HepG2 (cell line): ENCODE results near the gene SLC25A10. TPM values are rescaled to one million over a fixed set of nuclear protein-coding genes. Genes with fewer than 3 reads are reported as not detected.
A peak's percentile ranks its signal among the peaks of the same experiment; 100 is the strongest.

Experiments used
- FOXC1 ChIP-seq: sonication (generic); formaldehyde crosslinking; IDR thresholded peaks from 2 replicates; pipeline ENCODE4 v1.8.0; 2022; ENCODE audit warnings: mild to moderate bottlenecking, missing genetic modification reagents, borderline replicate concordance
- LCORL ChIP-seq, 2 experiments: fragments of 450-650 bp in 1 of 2; sonication (generic) in 1 of 2; formaldehyde crosslinking in 1 of 2; IDR thresholded peaks; 2 replicates each; pipeline versions ENCODE4 v1.5.0 to v1.6.1; 2017 to 2020; ENCODE audit warnings: antibody characterized with exemption in 1 of 2, missing genetic modification reagents in 1 of 2
- NFKBIZ ChIP-seq: IDR thresholded peaks from 2 replicates; pipeline ENCODE4 v1.6.1; 2018; ENCODE audit warnings: missing genetic modification reagents, missing compliant biosample characterization
- PHF5A ChIP-seq: IDR thresholded peaks from one replicate; pipeline ENCODE4 v1.6.1; 2018; ENCODE audit warnings: low read depth, missing genetic modification reagents; ENCODE audit not compliant: unreplicated experiment
- RFX5 ChIP-seq: IDR thresholded peaks from 2 replicates; pipeline ENCODE4 v1.6.1; 2011; ENCODE audit warnings: low read depth, low read length, improper control_type of control experiment
- YY1 ChIP-seq: IDR thresholded peaks from 2 replicates; pipeline ENCODE4 v1.6.1; 2011; ENCODE audit warnings: low read length, low read depth, moderate library complexity, mild to moderate bottlenecking; ENCODE audit not compliant: insufficient read depth, insufficient replicate concordance
- ZNF121 ChIP-seq: sonication (generic); formaldehyde crosslinking; IDR thresholded peaks from 2 replicates; pipeline ENCODE4 v1.5.0; 2020; ENCODE audit warnings: mild to moderate bottlenecking, missing genetic modification reagents
- ZNF652 ChIP-seq: IDR thresholded peaks from 2 replicates; pipeline ENCODE4 v1.6.1; 2016; ENCODE audit warnings: low read depth, borderline replicate concordance
- polyA plus RNA-seq, 8 experiments: library from polyadenylated mRNA; depleted of rRNA in 3 of 8; stranded (reverse) in 7 of 8; unstranded in 1 of 8; fragments of >200 nt; fragmentation: Illumina TruSeq in 4 of 8; extraction: Trizol in 4 of 8; gene quantifications; 2 replicates each; pipeline versions ENCODE4 v1.2.1 to v1.2.3, GENCODE V29; 2011 to 2016; ENCODE audit warnings: low read depth in 4 of 8, missing spikeins in 1 of 8, mixed read lengths in 1 of 8; ENCODE audit not compliant: insufficient read depth in 1 of 8
- total RNA-seq, 5 experiments: library from RNA; depleted of rRNA; stranded (reverse); fragments of >200 nt; fragmentation: Illumina TruSeq; extraction: Trizol; gene quantifications; 2 replicates each; pipeline ENCODE4 v1.2.3, GENCODE V29; 2016; ENCODE audit warnings: low read depth in 1 of 5
- TF ChIP-seq, protein P1 (sequence below): sonication (generic); formaldehyde crosslinking; IDR thresholded peaks from 2 replicates; pipeline ENCODE4 v1.4.0; 2020; ENCODE audit warnings: missing genetic modification reagents
- TF ChIP-seq, protein P2 (sequence below): sonication (generic); formaldehyde crosslinking; IDR thresholded peaks from 2 replicates; pipeline ENCODE4 v1.4.0; 2020; ENCODE audit warnings: missing genetic modification reagents, borderline replicate concordance
- TF ChIP-seq, protein P3 (sequence below): sonication (generic); formaldehyde crosslinking; conservative IDR thresholded peaks from 2 replicates; pipeline ENCODE4 v1.4.0; 2020; ENCODE audit warnings: mild to moderate bottlenecking, missing genetic modification reagents, moderate library complexity
- TF ChIP-seq, protein P4 (sequence below): sonication (generic); formaldehyde crosslinking; IDR thresholded peaks from 2 replicates; pipeline ENCODE4 v1.4.0; 2020; ENCODE audit warnings: missing genetic modification reagents, mild to moderate bottlenecking, borderline replicate concordance

Gene SLC25A10
- total and polyA plus RNA-seq, 2 of the 13 experiments (the other 11 are each of a cell fraction or from before 2014, with no cell fraction given), result 46.5 to 140 TPM

DNA sequence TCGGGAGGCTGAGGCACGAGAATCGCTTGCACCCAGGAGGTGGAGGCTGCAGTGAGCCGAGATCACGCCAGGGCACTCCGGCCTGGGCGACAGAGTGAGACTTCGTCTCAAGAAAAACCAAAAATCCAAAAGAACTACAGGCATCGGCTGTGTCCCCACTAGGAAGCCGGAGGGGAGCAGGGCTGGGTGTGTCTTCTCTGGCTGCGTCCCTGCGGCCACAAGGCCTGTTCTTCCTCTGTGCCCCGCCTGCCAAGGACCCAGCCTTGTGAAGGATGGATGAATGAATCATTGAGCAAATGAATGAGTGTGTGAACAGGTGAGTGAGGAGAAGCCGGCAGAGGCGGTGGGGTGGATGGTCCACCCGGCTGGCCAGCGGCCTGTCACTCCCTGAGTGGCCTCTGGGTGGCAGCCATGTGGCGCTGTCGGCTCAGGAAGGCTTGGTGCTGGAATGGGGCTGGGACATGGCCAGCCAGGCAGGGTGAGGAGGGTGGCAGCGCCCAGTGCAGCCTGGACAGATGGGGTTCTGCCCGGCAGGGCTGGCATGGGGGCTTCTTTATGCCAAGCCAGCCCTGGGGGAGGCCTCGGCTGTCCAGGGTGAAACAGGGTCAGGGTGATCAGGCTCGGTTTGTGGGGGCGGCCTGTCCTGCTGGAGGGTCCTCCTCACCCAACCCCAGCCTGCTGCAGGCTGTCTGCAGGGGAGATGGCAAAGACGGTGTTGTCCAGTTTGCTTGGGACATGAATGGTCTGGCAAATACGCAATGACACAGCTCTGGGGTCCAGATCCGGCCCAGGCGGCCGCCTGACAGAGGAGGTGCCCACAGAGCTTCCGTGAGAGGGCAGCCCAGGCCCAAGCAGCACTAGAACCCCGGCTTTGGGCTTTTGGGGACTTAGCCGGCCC is 21.7 kb downstream of the SLC25A10 start (continued):
- TF ChIP-seq, protein P1, sequence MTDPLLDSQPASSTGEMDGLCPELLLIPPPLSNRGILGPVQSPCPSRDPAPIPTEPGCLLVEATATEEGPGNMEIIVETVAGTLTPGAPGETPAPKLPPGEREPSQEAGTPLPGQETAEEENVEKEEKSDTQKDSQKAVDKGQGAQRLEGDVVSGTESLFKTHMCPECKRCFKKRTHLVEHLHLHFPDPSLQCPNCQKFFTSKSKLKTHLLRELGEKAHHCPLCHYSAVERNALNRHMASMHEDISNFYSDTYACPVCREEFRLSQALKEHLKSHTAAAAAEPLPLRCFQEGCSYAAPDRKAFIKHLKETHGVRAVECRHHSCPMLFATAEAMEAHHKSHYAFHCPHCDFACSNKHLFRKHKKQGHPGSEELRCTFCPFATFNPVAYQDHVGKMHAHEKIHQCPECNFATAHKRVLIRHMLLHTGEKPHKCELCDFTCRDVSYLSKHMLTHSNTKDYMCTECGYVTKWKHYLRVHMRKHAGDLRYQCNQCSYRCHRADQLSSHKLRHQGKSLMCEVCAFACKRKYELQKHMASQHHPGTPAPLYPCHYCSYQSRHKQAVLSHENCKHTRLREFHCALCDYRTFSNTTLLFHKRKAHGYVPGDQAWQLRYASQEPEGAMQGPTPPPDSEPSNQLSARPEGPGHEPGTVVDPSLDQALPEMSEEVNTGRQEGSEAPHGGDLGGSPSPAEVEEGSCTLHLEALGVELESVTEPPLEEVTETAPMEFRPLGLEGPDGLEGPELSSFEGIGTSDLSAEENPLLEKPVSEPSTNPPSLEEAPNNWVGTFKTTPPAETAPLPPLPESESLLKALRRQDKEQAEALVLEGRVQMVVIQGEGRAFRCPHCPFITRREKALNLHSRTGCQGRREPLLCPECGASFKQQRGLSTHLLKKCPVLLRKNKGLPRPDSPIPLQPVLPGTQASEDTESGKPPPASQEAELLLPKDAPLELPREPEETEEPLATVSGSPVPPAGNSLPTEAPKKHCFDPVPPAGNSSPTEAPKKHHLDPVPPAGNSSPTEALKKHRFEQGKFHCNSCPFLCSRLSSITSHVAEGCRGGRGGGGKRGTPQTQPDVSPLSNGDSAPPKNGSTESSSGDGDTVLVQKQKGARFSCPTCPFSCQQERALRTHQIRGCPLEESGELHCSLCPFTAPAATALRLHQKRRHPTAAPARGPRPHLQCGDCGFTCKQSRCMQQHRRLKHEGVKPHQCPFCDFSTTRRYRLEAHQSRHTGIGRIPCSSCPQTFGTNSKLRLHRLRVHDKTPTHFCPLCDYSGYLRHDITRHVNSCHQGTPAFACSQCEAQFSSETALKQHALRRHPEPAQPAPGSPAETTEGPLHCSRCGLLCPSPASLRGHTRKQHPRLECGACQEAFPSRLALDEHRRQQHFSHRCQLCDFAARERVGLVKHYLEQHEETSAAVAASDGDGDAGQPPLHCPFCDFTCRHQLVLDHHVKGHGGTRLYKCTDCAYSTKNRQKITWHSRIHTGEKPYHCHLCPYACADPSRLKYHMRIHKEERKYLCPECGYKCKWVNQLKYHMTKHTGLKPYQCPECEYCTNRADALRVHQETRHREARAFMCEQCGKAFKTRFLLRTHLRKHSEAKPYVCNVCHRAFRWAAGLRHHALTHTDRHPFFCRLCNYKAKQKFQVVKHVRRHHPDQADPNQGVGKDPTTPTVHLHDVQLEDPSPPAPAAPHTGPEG (CRISPR knock-in tag), result no peak
- 0 out of 2 replicates have a peak, but pooled peaks have one; percentile 20 for TF ChIP-seq ZNF652 (CRISPR knock-in tag)
- TF ChIP-seq LCORL (IDR thresholded peaks at IDR 0.05), result no peak
- peak; percentile 86; the same call in 1 of the 2 replicates for TF ChIP-seq LCORL (CRISPR knock-in tag; IDR thresholded peaks at IDR 0.05)
- peak; percentile 54 for TF ChIP-seq YY1
- TF ChIP-seq, protein P2, sequence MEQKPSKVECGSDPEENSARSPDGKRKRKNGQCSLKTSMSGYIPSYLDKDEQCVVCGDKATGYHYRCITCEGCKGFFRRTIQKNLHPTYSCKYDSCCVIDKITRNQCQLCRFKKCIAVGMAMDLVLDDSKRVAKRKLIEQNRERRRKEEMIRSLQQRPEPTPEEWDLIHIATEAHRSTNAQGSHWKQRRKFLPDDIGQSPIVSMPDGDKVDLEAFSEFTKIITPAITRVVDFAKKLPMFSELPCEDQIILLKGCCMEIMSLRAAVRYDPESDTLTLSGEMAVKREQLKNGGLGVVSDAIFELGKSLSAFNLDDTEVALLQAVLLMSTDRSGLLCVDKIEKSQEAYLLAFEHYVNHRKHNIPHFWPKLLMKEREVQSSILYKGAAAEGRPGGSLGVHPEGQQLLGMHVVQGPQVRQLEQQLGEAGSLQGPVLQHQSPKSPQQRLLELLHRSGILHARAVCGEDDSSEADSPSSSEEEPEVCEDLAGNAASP (CRISPR knock-in tag), result peak; percentile 74; the same call in 1 of the 2 replicates
- peak; percentile 96 for TF ChIP-seq PHF5A
- peak; percentile 53; the same call in 1 of the 2 replicates for TF ChIP-seq RFX5
- TF ChIP-seq, protein P3, sequence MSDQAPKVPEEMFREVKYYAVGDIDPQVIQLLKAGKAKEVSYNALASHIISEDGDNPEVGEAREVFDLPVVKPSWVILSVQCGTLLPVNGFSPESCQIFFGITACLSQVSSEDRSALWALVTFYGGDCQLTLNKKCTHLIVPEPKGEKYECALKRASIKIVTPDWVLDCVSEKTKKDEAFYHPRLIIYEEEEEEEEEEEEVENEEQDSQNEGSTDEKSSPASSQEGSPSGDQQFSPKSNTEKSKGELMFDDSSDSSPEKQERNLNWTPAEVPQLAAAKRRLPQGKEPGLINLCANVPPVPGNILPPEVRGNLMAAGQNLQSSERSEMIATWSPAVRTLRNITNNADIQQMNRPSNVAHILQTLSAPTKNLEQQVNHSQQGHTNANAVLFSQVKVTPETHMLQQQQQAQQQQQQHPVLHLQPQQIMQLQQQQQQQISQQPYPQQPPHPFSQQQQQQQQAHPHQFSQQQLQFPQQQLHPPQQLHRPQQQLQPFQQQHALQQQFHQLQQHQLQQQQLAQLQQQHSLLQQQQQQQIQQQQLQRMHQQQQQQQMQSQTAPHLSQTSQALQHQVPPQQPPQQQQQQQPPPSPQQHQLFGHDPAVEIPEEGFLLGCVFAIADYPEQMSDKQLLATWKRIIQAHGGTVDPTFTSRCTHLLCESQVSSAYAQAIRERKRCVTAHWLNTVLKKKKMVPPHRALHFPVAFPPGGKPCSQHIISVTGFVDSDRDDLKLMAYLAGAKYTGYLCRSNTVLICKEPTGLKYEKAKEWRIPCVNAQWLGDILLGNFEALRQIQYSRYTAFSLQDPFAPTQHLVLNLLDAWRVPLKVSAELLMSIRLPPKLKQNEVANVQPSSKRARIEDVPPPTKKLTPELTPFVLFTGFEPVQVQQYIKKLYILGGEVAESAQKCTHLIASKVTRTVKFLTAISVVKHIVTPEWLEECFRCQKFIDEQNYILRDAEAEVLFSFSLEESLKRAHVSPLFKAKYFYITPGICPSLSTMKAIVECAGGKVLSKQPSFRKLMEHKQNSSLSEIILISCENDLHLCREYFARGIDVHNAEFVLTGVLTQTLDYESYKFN (CRISPR knock-in tag), result no peak
- peak; percentile 71 for TF ChIP-seq FOXC1
- 0 out of 2 replicates have a peak, but pooled peaks have one; percentile 27 for TF ChIP-seq NFKBIZ
- 0 out of 2 replicates have a peak, but pooled peaks have one; percentile 29 for TF ChIP-seq ZNF121 (CRISPR knock-in tag)
- TF ChIP-seq, protein P4, sequence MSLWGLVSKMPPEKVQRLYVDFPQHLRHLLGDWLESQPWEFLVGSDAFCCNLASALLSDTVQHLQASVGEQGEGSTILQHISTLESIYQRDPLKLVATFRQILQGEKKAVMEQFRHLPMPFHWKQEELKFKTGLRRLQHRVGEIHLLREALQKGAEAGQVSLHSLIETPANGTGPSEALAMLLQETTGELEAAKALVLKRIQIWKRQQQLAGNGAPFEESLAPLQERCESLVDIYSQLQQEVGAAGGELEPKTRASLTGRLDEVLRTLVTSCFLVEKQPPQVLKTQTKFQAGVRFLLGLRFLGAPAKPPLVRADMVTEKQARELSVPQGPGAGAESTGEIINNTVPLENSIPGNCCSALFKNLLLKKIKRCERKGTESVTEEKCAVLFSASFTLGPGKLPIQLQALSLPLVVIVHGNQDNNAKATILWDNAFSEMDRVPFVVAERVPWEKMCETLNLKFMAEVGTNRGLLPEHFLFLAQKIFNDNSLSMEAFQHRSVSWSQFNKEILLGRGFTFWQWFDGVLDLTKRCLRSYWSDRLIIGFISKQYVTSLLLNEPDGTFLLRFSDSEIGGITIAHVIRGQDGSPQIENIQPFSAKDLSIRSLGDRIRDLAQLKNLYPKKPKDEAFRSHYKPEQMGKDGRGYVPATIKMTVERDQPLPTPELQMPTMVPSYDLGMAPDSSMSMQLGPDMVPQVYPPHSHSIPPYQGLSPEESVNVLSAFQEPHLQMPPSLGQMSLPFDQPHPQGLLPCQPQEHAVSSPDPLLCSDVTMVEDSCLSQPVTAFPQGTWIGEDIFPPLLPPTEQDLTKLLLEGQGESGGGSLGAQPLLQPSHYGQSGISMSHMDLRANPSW (CRISPR knock-in tag), result no peak
